Dermis lymphatic vessel endothelial cell (primary cell): ENCODE data around the gene FOXO4. TPM values are rescaled to one million over a fixed set of nuclear protein-coding genes. Genes with fewer than 3 reads are reported as not detected.

ENCODE experiments used
- total RNA-seq: library from RNA; depleted of rRNA; stranded (reverse); fragments of >200 nt; gene quantifications from 2 replicates; pipeline ENCODE4 v1.2.1, GENCODE V29; 2014

The FOXO4 gene
- 10.7 and 14.4 TPM in 2 replicates for total RNA-seq

GRCh38 chrX:71095555-71095980 lies at the start of gene FOXO4:
Gene FOXO4, plus strand, starts transcription at chrX:71095851. Its CDS starts 678 bp downstream, at chrX:71096529.

DNA sequence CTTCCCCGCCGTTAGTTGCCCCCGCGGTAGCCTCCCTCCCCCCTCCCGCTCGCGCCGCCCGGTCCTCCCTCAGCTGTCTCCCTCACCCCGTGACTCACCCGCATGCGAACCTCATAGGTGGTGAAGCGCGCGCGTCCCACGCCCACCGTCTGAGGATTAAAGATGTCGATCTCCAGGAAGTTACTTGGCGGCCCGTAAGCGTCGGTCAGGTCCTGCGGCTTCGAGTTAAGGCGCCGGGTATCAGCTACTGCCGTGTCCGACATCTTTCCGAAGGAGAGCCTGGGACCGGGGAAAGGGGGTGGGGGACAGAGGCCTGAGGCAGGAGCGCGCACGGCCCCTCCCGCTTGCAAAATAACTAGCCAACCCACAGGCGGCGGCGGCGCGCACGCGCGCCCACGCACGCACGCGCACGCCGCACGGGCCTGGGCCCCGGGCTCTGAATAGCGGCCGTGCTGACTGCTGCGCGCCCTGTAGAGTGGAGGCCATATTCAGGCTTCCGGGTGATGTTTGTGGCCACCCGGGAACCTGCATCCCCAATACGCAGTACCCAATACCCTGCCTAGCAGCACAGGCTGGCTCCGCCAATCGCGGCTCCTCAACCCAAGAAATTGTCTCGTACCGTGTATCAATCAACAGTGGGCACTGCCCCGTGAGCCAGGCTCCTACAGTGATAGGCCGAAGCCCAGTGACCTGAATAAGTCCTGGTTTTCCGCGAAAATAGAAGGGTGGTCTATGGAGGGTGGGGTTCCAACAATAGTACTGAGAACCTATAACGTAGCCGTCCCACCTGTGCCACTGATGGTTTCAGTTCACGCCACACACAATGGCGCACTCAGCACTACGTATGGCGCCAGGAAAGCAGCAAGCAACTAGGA lies 27.4 kb upstream of the FOXO4 start, which contains the start of gene SNX12:
TSS of gene SNX12 (minus strand) at position 291 of the 875 bp plus-strand sequence. CDS start at position 263, 28 bp downstream.

GRCh38 chrX:71106427-71106826 lies 10.8 kb downstream of the FOXO4 start, which contains the start of gene CXorf65:
Gene CXorf65, minus strand, starts transcription at chrX:71106740. Its CDS starts 184 bp downstream, at chrX:71106556.

GRCh38 chrX:71111141-71111843 lies 15.6 kb downstream of the FOXO4 start, which contains the start of gene IL2RG:
Gene IL2RG, minus strand, starts transcription at chrX:71111577. Its CDS starts 38 bp downstream, at chrX:71111539.

GRCh38 chrX:71118032-71118984 lies 22.7 kb downstream of the FOXO4 start, which contains the start of gene MED12:
Gene MED12, plus strand, starts transcription at chrX:71118596. Its CDS starts 159 bp downstream, at chrX:71118755.

DNA sequence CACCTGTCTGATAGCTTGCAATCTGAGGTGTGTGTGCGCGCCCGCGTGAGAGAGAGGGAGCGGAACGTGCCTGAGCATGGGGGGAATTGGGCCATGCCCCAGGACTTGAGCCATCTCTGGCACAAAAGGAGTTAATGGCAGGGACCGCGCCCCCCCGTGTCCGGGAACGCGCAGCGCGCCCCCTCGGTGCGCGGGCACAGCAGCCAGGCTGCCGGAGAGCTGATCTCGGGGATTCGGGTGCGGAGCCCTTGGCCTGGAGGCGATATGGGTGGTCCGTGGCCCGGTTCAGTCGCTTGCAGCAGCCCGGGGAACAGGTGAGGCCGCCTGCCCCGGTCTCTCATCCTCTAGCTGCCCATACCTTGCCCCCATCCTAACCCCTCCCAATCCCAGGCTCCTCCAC lies 49.0 kb downstream of the FOXO4 start, which contains the start of gene NLGN3:
TSS of gene NLGN3 (plus strand) at position 191 of the 400 bp plus-strand sequence. CDS start 2,909 bp downstream, outside the sequence.

Other genes starting within 250 kb of the FOXO4 start
- not detected in 2 replicates for gene TEX11, start 187.1 kb upstream of the FOXO4 start, total RNA-seq
- gene SLC7A3, start 164.8 kb upstream of the FOXO4 start, total RNA-seq: not detected in 2 replicates
- 72.8 and 106 TPM in 2 replicates for gene SNX12, start 27.5 kb upstream of the FOXO4 start, total RNA-seq
- not detected in 2 replicates for gene CXorf65, start 10.9 kb downstream of the FOXO4 start, total RNA-seq
- 0.34 TPM in 1 of 2 replicates, not detected in the other for gene IL2RG, start 15.7 kb downstream of the FOXO4 start, total RNA-seq
- gene MED12, start 22.7 kb downstream of the FOXO4 start, total RNA-seq: 26.5 and 37.1 TPM in 2 replicates
- gene NLGN3, start 49.0 kb downstream of the FOXO4 start, total RNA-seq: under 0.01 and 0.09 TPM in 2 replicates
- not detected in 2 replicates for gene GJB1, start 127.4 kb downstream of the FOXO4 start, total RNA-seq
- 8.3 and 11.6 TPM in 2 replicates for gene ZMYM3, start 158.3 kb downstream of the FOXO4 start, total RNA-seq
- 340 and 450 TPM in 2 replicates for gene NONO, start 187.8 kb downstream of the FOXO4 start, total RNA-seq
- 0.33 and 0.77 TPM in 2 replicates for gene ITGB1BP2, start 205.9 kb downstream of the FOXO4 start, total RNA-seq